NCI-H1436 (cell line): Measurements from ENCODE around the gene FAM124A.

Source experiments
- DNase-seq: peaks from one replicate; lab custom pipeline; 2025; lab: John Stamatoyannopoulos, UW

Gene FAM124A

DNA sequence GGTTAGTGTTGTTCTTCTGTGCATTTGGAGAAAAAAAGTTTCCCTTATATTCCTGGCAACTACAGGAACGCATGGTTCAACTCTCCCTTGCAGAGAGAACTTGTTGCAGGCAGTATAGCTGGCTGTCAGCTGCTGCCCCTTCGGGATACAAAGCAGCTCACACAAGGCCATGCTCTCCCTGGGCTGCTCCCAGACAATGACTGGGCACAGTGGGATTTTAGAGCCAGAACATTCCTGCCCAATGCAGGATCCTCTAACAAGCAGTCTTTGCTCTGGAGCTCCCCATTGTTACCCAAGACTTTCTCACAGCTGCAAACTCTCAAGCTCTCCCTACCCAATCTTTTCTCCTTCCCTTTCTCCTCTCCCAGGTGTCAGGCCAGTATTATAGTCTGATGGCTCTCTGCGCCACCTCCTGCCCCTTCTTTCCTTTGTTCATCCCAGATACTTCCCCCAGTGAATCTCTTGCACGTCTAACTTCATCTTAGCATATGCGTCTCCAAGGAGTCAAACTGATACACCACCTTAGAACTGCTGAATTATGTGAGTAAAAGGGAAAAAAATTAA, 89.8 kb downstream of the FAM124A start:
- DNase-seq = no peak

DNA sequence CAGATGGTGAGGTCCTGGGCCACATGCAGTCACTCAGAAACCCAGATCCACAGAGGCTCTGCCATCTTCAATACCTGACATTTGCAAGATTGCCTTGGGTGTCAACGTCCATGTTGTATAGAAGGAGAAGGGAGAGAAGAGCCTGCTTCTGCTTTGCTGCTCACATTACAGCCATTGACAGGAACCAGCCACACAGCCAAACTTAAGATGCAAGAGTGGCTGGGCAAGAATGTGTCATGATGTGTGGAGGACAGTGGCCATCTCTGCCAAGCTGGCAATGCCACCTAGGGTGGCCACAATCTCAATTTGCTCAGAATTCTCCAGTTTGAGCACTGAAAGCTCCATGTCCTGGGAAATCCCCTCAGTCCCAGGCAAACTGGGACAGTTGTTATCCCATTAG, 91.4 kb downstream of the FAM124A start:
- no peak for DNase-seq

DNA sequence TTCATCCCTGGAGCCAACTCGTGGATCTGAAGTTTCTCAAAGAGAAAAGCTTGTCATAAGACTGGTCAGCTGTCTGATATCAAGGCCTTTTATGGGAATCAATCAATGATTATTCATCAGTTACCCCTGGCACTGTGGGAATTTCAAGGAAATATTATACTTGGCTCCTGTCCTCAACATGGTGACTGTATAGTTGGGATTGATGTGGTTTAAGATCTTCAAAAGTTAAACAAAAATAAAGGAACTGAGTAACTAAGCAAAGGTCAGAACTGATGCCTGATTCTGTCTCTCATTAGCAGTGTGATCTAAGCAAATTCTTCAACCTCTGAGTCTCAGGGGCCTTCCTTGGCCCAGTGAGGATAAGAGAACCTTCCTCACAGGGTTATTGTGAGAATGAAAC, 95.1 kb downstream of the FAM124A start:
- DNase-seq = no peak

DNA sequence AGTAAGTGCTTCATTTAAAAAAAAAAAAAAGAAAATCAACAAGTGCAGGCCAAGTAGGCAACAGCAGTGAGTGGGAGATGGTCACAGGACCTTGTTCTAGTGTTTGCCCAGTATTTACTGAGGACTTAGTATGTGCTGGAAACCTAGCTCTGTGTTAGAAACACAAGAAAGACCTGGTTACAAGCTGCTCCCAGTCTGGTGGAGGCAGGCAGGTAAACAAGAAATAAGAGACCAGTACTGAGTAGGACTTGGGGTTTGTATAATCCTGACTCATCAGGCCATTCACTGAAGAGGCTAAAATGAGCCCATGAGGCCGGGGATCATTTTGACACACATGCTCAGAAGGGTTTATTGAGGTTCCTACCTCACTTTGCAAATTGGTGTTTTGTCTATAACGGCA, 95.8 kb downstream of the FAM124A start:
- DNase-seq = no peak

DNA sequence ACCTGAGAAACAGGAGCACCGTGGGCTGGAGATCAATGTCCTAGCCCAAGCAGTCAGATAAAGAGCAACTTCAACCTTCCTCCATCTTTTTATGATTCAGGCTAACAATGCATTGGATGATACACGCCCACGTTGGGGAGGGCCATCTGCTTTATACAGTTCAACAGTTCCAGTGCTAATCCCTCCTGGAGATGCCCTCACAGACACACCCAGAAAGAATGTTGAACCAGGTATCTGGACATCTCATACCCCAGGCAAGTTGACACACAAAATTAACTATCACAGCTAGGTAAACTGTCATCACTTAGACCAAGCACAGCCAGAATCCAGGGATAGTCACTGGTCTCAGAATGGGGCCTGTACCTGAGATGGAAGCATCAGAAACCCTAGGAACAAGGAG, 96.7 kb downstream of the FAM124A start:
- no peak for DNase-seq

DNA sequence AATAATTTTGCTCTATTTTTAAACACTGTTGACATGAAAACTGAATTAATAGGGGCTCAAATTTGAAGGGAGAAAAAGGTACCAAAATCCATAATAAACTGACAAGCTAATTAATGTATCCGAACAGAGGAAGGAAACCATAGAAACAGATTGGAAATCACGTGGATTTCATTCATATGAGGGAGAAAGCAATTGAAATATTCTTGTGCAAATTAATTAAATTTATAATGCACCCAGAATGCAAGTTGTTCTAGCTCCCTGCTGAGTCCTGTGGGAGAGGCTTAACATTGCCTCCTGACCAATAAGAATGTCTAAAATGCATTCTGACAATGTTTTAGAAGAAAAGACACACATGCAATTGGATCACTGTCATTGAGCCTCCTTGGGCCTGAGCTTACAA, 99.6 kb downstream of the FAM124A start:
- no peak for DNase-seq

DNA sequence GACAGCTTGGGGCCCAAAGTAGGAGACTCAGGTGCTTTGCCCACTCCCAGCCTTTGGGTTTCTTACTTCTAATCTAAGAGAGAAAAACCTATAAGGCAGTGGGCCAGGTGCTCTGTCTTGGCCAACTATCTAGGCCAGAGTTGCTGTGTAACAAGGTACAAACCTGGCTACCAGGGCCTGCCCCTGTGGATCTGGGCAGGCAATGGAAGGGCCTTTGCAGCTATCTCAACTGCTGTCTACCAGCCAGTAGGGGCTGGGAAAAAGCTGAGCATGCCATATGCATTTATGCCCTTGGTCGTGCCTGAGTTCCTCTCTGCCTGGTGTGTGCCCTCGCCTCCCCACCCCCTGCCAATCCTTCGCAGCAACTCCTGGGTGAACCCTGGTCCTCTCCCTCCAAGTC, 100.6 kb downstream of the FAM124A start:
- DNase-seq = no peak

DNA sequence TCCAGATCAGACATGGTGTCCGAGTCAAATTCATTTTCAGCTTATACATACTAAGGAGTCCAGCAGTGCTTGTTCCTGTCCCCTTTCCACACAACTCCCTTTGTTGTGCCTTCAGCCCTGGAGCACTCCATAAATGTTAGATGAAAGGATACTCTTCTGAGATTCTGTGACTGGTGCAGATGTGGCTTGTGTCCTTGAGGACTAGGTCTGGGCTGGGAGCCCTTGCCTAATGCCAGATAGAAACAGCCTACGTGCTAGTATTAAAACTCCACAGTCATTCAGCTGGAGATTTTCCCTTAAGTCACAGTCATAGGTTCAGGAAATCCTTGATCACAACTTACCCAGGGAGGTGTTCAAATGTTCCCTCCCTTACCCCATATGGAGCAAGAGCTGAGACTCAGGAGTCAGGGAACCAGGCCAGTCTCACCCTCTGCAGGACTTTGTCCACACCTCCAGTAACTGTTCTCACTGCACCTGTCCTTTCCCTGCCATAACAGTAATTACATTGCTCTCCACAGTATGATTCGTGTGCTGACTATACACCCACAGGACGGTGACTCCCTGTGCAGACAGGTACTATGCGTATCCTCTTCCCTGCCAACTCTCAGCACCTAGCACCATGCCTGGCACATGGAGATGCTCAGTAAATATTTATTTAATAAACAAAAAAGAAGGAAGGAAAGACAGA, 101.8 kb downstream of the FAM124A start:
- no peak for DNase-seq

DNA sequence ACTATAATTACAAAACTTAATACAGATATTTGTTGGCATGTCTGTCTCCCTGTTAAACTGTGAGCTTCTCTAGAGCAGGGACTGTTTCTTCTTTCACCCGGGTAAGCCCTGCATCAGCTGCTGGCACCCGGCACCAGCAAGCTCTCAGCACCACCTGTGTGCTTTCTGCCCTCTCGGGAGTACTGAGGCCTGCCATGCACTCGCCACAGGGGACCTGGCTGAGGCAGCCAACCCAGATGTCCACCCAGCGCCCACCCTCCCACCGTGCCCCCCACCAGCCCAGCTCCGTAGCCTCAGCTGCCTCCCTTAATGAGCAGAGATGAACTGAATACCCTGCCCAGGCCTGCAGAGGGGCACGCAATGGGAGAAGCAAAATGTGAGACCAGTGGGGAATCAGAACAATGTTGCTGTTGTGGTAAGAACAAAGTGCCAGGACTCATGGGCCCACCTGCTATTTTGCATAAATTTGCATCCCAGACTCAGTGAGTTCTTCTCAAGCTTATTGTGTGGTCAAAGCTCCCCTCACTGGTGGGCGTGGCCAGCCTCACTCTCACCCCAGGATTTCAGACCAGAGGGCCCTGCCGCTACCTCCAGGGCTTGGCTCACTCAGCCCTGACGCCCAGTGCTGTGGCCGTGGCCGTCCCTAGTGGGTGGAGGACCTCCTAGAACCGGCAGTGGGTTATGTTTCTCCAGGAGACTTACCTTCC, 102.7 kb downstream of the FAM124A start:
- DNase-seq = no peak

DNA sequence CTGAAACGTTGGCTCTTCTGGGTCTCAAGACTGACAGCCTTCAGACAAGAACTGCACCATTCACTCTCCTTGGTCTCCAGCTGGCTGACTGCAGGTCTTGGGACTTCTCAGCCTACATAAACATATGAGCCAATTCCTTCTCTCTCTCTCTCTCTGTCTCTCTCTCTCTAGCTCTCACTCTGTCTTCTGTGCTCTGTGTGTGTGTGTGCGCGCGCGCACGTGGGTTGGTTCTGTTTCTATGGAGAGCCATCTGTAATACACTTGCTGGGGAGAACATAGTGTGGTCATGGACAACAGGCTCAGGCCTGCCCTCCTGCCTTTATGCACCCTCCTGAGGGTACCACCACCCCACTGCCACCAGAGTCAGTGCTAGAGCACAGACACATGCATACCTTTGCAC, 103.6 kb downstream of the FAM124A start:
- no peak for DNase-seq

DNA sequence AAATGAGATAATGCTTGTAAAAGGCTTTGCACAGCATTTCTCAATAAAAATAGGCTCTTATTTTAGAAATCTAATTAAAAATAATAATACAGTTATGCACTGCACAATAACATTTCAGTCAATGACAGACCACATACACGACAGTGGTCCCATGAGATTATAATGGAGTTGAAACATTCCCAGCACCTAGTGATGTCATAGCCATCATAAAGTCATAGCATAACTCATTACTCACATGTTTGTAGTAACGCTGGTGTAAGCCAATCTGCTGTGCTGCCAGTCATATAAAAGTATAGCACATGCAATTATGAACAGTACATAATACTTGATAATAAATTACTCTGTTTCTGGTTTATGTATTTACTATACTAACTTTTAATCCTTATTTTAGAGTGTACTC, 104.6 kb downstream of the FAM124A start:
- no peak for DNase-seq

DNA sequence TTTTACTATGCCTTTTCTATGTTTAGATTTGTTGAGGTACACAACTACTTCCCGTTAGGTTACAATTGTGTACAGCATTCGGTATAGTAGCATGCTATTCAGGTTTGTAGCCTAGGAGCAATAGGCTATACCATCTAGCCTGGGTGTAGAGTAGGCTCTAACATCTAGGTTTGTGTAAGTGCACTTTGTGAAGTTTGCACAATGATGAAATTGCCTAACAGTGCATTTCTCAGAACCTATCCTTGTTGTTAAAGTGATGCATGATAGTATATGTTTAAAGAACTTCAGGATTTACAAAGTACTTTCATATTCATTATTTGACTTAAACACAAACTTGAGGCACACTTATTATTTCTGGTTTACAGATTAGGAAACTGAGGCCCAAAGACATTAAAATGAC, 105.8 kb downstream of the FAM124A start:
- DNase-seq = no peak

DNA sequence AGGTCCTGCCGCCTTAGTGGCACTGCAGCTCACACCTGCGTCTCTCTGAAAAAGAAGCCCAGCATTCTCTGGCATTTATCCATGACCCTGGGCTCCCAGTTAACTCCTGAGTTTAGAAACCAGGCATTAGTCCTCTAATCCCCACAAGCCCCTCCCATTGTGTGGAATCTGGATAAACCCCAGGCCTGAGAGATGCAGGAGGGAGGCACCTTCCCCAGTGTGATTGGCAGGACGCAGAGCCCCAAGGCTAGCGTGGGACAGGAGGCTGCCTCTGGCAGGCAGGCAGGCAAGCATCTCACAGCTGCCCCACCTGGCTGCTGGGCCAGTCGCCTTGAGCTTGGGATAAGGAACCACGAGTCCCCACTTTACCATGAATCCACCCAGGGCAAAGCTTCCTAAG, 106.3 kb downstream of the FAM124A start:
- DNase-seq = no peak

DNA sequence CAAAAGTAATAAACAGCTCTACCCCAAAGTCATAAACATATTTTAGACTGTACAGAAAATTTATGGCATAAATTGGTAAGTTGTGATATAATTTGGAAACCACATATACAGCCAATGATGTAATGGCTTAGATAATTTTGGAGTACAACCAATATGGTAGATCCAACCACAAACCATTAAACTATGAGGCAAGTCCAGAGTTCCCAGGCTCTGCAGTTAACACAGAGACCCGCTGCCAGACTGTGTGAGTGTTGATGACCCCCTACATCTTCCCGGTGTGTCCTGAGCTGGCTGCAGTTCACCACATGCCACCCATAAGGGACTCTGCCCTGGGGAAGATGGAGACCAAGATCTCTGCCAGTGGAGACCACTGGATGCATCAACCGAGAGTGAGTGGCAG, 107.4 kb downstream of the FAM124A start:
- DNase-seq = no peak

DNA sequence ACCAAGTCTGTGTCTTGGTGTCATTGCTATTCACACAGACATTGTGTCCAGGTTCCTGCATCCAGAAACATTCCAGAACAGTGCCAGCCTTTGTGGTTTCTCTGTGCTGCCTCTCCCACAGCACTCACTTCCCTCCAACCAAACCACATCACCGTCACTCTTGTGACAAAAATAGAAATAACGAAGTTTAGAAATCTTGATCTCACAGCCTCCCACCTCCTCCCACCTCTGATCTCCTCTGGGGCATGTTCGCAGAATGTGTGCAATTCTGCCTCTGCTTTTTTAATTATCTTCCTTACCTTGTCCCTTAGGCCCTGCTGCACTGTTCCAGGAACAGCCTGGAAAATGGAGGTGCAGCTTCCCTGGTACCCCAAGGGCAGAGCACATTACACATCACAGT, 108.6 kb downstream of the FAM124A start:
- no peak for DNase-seq

DNA sequence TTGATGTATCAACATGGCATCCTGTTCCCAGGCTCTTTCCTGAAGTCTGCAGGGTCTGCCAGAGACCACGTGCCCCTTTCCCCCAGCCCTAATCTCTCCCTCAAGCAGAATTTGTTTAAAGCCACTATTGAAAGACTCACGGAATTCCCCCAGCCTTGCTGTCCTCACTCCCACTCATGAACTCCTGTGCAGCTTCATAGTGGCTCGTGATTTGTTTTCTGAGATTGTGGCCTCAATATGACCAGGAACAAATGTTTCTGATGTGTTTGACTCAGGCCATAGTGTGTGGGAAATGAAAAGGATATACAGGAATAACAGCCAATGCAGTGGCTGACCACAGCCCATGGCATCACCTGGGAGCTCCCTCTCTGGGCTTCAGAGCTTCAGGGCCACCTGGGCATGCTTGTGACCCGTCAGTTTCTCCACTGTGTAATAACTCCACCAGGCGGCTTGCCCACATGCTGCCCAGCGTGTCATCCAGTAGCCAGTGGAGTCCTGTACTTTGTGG, 109.2 kb downstream of the FAM124A start:
- DNase-seq = no peak

DNA sequence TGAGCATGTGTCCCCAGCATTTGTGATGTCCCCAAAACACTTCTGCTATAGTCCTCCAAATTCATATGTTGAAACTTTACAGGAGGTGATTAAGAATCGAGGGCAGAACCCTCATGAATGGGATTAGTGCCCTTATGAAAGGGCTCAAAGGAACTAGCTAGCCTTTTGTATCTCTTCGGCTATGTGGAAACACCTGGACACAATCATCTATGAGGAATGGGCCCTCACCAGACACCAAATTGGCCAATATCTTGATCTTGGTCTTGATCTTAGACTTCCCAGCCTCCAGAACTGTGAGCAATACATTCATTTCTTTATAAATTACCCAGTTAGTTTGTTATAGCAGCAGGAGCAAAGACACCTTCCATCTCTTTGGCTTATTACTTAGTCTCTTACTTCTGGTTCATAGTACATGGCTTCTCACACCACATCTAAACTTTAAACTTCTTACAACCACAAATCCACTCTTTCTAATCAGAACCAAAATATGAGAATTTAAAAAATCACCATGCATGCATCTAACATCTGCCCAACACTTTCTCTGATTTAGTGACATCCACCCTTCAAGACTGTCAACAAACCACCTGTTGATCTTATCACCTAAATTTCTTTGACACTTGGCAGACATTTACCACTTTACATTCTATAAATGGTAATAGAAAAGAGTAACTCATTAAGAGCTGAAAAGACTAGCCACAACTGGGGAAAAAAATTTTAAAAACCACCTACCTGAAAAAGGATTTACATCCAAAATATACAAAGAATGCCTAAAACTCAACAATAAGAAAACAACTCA, 110.6 kb downstream of the FAM124A start:
- DNase-seq = no peak

DNA sequence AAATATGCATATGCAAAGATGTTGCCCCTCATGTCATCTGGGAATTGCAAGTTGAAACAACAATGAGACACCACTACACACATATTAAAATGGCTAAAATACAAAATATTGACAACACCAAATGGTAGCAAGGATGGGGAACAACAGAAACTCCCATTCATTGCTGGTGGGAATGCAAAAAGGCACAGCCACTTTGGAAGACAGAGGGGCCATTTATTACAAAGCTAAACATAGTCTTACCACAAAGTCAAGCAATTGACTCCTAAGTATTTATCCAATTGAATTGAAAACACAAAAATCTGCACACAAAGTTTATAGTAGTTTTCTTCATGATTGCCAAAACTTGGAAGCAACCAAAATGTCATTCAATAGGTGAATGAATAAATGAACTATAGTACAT, 111.2 kb downstream of the FAM124A start:
- DNase-seq = no peak

DNA sequence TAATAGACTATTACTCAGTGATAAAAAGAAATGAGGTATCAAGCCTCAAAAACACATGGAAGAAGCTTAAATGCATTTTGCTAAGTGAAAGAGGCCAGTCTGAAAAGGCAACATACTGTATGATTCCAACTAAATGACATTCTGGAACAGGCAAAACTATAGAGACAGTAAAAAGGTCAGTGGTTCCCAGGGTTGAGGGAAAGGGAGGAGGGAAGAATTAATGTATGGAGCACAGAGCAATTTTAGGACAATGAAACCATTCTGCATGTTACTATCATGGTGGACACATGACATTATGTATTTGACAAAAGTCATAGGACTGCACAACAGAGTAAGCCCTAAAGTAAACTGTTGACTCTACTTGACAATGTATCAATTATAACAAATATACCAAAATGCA, 111.6 kb downstream of the FAM124A start:
- no peak for DNase-seq
